ENCODE measurements around the gene PHF11.

DNA sequence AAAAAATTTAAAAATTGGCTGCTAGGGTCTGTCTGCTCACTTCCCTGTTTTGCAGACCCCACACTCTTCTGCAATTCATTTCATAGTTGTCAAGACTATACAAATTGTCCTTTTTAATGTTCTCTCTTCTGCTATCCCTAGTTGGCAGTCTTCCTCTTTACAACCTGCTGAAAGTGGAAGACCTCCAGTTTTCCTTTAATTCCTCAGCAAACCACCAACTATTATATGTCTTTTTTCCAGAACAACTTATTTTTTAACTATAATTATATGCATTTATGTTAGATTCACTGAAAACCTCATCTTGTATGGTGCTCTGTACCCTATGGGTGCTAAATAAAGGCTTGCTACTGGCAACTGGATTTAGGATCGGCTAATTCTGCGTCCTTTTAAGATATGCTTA, 1.1 kb upstream of the PHF11 start:
- TF ChIP-seq, protein P1, sequence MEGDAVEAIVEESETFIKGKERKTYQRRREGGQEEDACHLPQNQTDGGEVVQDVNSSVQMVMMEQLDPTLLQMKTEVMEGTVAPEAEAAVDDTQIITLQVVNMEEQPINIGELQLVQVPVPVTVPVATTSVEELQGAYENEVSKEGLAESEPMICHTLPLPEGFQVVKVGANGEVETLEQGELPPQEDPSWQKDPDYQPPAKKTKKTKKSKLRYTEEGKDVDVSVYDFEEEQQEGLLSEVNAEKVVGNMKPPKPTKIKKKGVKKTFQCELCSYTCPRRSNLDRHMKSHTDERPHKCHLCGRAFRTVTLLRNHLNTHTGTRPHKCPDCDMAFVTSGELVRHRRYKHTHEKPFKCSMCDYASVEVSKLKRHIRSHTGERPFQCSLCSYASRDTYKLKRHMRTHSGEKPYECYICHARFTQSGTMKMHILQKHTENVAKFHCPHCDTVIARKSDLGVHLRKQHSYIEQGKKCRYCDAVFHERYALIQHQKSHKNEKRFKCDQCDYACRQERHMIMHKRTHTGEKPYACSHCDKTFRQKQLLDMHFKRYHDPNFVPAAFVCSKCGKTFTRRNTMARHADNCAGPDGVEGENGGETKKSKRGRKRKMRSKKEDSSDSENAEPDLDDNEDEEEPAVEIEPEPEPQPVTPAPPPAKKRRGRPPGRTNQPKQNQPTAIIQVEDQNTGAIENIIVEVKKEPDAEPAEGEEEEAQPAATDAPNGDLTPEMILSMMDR (IDR thresholded peaks at IDR 0.05), result no peak
- TF ChIP-seq POLR2AphosphoS5 (IDR thresholded peaks at IDR 0.05) (no peak), POLR2A (IDR thresholded peaks at IDR 0.05) (no peak)
